PC-9 (cell line): ENCODE measurements around the gene MAN1A1. TPM values are rescaled to one million over a fixed set of nuclear protein-coding genes. Genes with fewer than 3 reads are reported as not detected.

Experiments
- BruUV-seq: library from RNA; stranded (reverse); fragments of 400-500 nt; replicated peaks from 2 replicates; lab custom pipeline; 2021; lab: Mats Ljungman, UMichigan
- CTCF ChIA-PET: fragments of 300-600 bp; sonication (Branson Sonifier 250); formaldehyde crosslinking; loops from one replicate; lab custom pipeline; 2022; ENCODE audit warnings: antibody characterized with exemption; lab: Charles Lee
- POLR2A ChIA-PET: fragments of 300-600 bp; sonication (Branson Sonifier 250); formaldehyde crosslinking; loops from one replicate; lab custom pipeline; 2022; ENCODE audit warnings: antibody characterized with exemption; ENCODE audit not compliant: unreplicated experiment; lab: Charles Lee
- DNase-seq, 2 experiments: peaks; one replicate each; pipeline versions ENCODE4 v3.0.0 to v3.0.0-alpha.2; 2015 to 2022; ENCODE audit warnings: mixed read lengths in 1 of 2
- H2AFZ ChIP-seq: fragments of 200-600 bp; sonication (generic); 2 replicates; pipeline ENCODE4 v1.8.1; 2017; ENCODE audit warnings: antibody characterized with exemption
- H3F3A ChIP-seq: fragments of 200-600 bp; sonication (generic); 2 replicates; pipeline ENCODE4 v1.8.1; 2017; ENCODE audit warnings: antibody characterized with exemption, mild to moderate bottlenecking, low read depth; ENCODE audit not compliant: insufficient read depth
- H3K27ac ChIP-seq: fragments of 200-600 bp; sonication (generic); 2 replicates; pipeline ENCODE4 v1.6.1; 2016; ENCODE audit warnings: mixed run types
- H3K27me3 ChIP-seq: fragments of 200-600 bp; sonication (generic); 2 replicates; pipeline ENCODE4 v1.6.1; 2016; ENCODE audit warnings: low read depth, mixed run types; ENCODE audit not compliant: insufficient read depth
- H3K36me3 ChIP-seq: fragments of 200-600 bp; sonication (generic); 2 replicates; pipeline ENCODE4 v1.6.1; 2016; ENCODE audit warnings: low read depth, mixed run types
- H3K4me1 ChIP-seq: fragments of 200-600 bp; sonication (generic); replicated peaks from 2 replicates; pipeline ENCODE4 v1.6.1; 2016; ENCODE audit warnings: mixed run types; ENCODE audit not compliant: insufficient read depth
- H3K4me2 ChIP-seq: fragments of 200-600 bp; sonication (generic); 2 replicates; pipeline ENCODE4 v1.6.1; 2017; ENCODE audit warnings: mixed run types
- H3K4me3 ChIP-seq: fragments of 200-600 bp; sonication (generic); 2 replicates; pipeline ENCODE4 v1.6.1; 2016; ENCODE audit warnings: mixed run types
- H3K79me2 ChIP-seq: fragments of 200-600 bp; sonication (generic); 2 replicates; pipeline ENCODE4 v1.6.1; 2017; ENCODE audit warnings: low read depth, mixed run types
- H3K9me2 ChIP-seq: fragments of 200-600 bp; sonication (generic); 2 replicates; pipeline ENCODE4 v1.8.1; 2017; ENCODE audit warnings: mild to moderate bottlenecking; ENCODE audit not compliant: insufficient read depth
- H3K9me3 ChIP-seq: fragments of 200-600 bp; sonication (generic); 2 replicates; pipeline ENCODE4 v1.8.1; 2016; ENCODE audit warnings: low read depth; ENCODE audit not compliant: insufficient read depth
- H4K20me1 ChIP-seq: fragments of 200-600 bp; sonication (generic); 2 replicates; pipeline ENCODE4 v1.8.1; 2017; ENCODE audit not compliant: insufficient read depth
- EZH2 ChIP-seq: fragments of 200-600 bp; sonication (generic); IDR thresholded peaks from 2 replicates; pipeline ENCODE4 v1.8.0; 2017; ENCODE audit warnings: antibody characterized with exemption, low read depth
- intact Hi-C: fragments of 100-400 bp; cut with micrococcal nuclease; formaldehyde crosslinking; loops from one replicate; pipeline ENCODE4 v1.10.0; 2022; ENCODE audit not compliant: unreplicated experiment
- total RNA-seq: library from RNA; stranded (reverse); gene quantifications from 2 replicates; pipeline ENCODE4 v1.2.3, GENCODE V29; 2021
- TF ChIP-seq, protein P1 (sequence below): fragments of 200-600 bp; sonication (generic); conservative IDR thresholded peaks from 2 replicates; pipeline ENCODE4 v1.6.1; 2017; ENCODE audit warnings: mixed run types, antibody characterized with exemption, mild to moderate bottlenecking, moderate library complexity

MAN1A1 gene
- total RNA-seq, 1 experiment from 2014 or later, result 13.4 TPM

GRCh38 chr6:119353696-119354095, 4.1 kb upstream of the MAN1A1 start:
- no peaks in the 10 kb centered on the region for H3K9me2 ChIP-seq
- H3K4me3 ChIP-seq, result no peak overlapping the region
- intact Hi-C loops, result loop anchor here (5.0 kb wide), 2 partner anchors 389 to 1474 kb away; no protein-coding TSS in a partner anchor
- BruUV-seq, result no TSS peak
- H3K27ac ChIP-seq, result no peak overlapping the region
- ChIA-PET CTCF (no interaction called here), POLR2A (no interaction called here)
- no peaks in the 10 kb centered on the region for H3K9me3 ChIP-seq
- no peak overlapping the region for H2AFZ ChIP-seq
- H3K27me3 ChIP-seq, result no peaks in the 10 kb centered on the region
- H3K4me2 ChIP-seq, result no peak overlapping the region
- TF ChIP-seq, protein P1, sequence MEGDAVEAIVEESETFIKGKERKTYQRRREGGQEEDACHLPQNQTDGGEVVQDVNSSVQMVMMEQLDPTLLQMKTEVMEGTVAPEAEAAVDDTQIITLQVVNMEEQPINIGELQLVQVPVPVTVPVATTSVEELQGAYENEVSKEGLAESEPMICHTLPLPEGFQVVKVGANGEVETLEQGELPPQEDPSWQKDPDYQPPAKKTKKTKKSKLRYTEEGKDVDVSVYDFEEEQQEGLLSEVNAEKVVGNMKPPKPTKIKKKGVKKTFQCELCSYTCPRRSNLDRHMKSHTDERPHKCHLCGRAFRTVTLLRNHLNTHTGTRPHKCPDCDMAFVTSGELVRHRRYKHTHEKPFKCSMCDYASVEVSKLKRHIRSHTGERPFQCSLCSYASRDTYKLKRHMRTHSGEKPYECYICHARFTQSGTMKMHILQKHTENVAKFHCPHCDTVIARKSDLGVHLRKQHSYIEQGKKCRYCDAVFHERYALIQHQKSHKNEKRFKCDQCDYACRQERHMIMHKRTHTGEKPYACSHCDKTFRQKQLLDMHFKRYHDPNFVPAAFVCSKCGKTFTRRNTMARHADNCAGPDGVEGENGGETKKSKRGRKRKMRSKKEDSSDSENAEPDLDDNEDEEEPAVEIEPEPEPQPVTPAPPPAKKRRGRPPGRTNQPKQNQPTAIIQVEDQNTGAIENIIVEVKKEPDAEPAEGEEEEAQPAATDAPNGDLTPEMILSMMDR, result no peak
- no peak for TF ChIP-seq EZH2
- no peaks in the 10 kb centered on the region for H3K36me3 ChIP-seq
- DNase-seq, result no peak
- peaks cover 5% of the 10 kb centered on the region; the same call in 1 of the 2 replicates for H3F3A ChIP-seq
- H3K4me1 ChIP-seq, result peaks cover 10% of the 10 kb centered on the region
- H3K79me2 ChIP-seq, result no peaks in the 10 kb centered on the region
- H4K20me1 ChIP-seq, result no peaks in the 10 kb centered on the region

- Histone ChIP-seq H3K4me3 (no peak overlapping the region), H3K4me2 (peak overlapping the region; percentile 88; the same call in 1 of the 2 replicates), H4K20me1 (no peaks in the 10 kb centered on the region), H3F3A (peaks cover 11% of the 10 kb centered on the region; the same call in 1 of the 2 replicates), H3K36me3 (no peaks in the 10 kb centered on the region), H3K27ac (no peak overlapping the region), H3K9me3 (no peaks in the 10 kb centered on the region), H3K9me2 (no peaks in the 10 kb centered on the region), H2AFZ (no peak overlapping the region), H3K79me2 (0 out of 2 replicates have a peak, but pooled peaks cover 4% of the 10 kb centered on the region), H3K27me3 (no peaks in the 10 kb centered on the region), H3K4me1 (peaks cover 22% of the 10 kb centered on the region)
- no TSS peak for BruUV-seq
- TF ChIP-seq, protein P1, result no peak
- no peak for TF ChIP-seq EZH2
- intact Hi-C loops, result loop anchor here (5.0 kb wide), 2 partner anchors 390 to 1475 kb away; no protein-coding TSS in a partner anchor
- ChIA-PET CTCF (interaction anchor here (1.4 kb wide), 1 partner anchor 385 kb away, joined by 3 read pairs; no protein-coding TSS in a partner anchor), POLR2A (no interaction called here)
- DNase-seq, result no peak
Measured at GRCh38 chr6:119352001-119352400, 2.4 kb upstream of the MAN1A1 start.

DNA sequence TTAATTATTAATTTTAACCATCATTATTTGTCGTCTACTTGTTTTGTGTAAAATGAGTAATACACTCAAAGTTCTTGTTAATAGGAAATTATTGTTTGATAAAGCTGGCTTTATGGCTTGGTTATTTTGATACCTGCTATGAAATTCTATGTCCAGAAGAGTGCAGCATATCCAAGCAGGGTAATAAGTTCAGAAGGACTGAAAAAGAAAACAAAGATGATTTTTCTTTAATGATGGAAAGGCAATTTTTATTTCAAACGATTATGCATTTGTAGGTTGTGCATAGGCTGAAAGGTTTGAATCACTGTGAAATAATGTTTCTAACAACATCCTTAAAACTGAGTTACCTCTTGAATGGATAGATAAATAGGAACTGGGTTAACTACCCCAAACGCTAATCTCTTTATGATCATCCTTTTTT, 1.4 kb upstream of the MAN1A1 start:
- peaks cover 13% of the 10 kb centered on the region; the same call in 1 of the 2 replicates for H3K79me2 ChIP-seq
- H3F3A ChIP-seq, result peaks cover 11% of the 10 kb centered on the region; the same call in 1 of the 2 replicates
- H2AFZ ChIP-seq, result peak overlapping the region; percentile 95; the same call in 1 of the 2 replicates
- no peak for TF ChIP-seq EZH2
- TF ChIP-seq, protein P1, result peak; percentile 72
- no peaks in the 10 kb centered on the region for H4K20me1 ChIP-seq
- BruUV-seq, result TSS peak; percentile 54
- intact Hi-C loops, result loop anchor here (1.0 to 5.0 kb wide), 6 partner anchors 222 to 1476 kb away; no protein-coding TSS in a partner anchor
- POLR2A ChIA-PET, result interaction anchor here (0.6 kb wide), 1 partner anchor 479 kb away, joined by 4 read pairs; no protein-coding TSS in a partner anchor
- CTCF ChIA-PET, result interaction anchor here (0.6 to 1.4 kb wide), 5 partner anchors 90 to 386 kb away, joined by 3 to 6 read pairs (median 3); no protein-coding TSS in a partner anchor
- H3K4me1 ChIP-seq, result peaks cover 32% of the 10 kb centered on the region
- H3K27ac ChIP-seq, result peak overlapping the region; percentile 19
- peak overlapping the region; percentile 73 for H3K4me3 ChIP-seq
- no peaks in the 10 kb centered on the region for H3K9me3 ChIP-seq
- DNase-seq, result no peak
- peak overlapping the region; percentile 88 for H3K4me2 ChIP-seq
- no peaks in the 10 kb centered on the region for H3K9me2 ChIP-seq
- H3K36me3 ChIP-seq, result no peaks in the 10 kb centered on the region
- no peaks in the 10 kb centered on the region for H3K27me3 ChIP-seq
